Measurements from ENCODE around the gene PPP1R9A. TPM values are rescaled to one million over a fixed set of nuclear protein-coding genes. Genes with fewer than 3 reads are reported as not detected.

PPP1R9A gene
- total RNA-seq, 1 donor from 2014 or later = 1.5 TPM

GRCh38 chr7:95327356-95327755, 420.0 kb downstream of the PPP1R9A start:
- TF ChIP-seq CTCF (IDR thresholded peaks at IDR 0.05) (no peak), POLR2AphosphoS5 (IDR thresholded peaks at IDR 0.05; ENCODE audit: insufficient read depth in 1 of 2, low read depth in 1 of 2) (no peak), POLR2A (IDR thresholded peaks at IDR 0.05) (no peak)
- no peaks in the 10 kb centered on the region for H3K27me3 ChIP-seq
- DNase-seq (ENCODE audit: extremely low spot score in 2 of 2) = no peak
- no peak overlapping the region for H3K4me3 ChIP-seq
- H3K36me3 ChIP-seq = no peaks in the 10 kb centered on the region
- no peaks in the 10 kb centered on the region for H3K9me3 ChIP-seq
- no peaks in the 10 kb centered on the region for H3K4me1 ChIP-seq
- no peak overlapping the region for H3K27ac ChIP-seq
- intact Hi-C loops (cut with DNase I) = no loop called here

GRCh38 chr7:95330204-95330960, 423.0 kb downstream of the PPP1R9A start:
- Histone ChIP-seq H3K4me1 (no peaks in the 10 kb centered on the region), H3K27ac (no peak overlapping the region), H3K9me3 (no peaks in the 10 kb centered on the region), H3K4me3 (peak overlapping the region in 1 of 2 donors; percentile 19), H3K27me3 (no peaks in the 10 kb centered on the region), H3K36me3 (no peaks in the 10 kb centered on the region)
- no peak for DNase-seq (ENCODE audit: extremely low spot score in 2 of 2)
- no peak for TF ChIP-seq POLR2AphosphoS5 (IDR thresholded peaks at IDR 0.05; ENCODE audit: insufficient read depth in 1 of 2, low read depth in 1 of 2)
- TF ChIP-seq CTCF (IDR thresholded peaks at IDR 0.05) = no peak
- TF ChIP-seq POLR2A (IDR thresholded peaks at IDR 0.05) = no peak
- intact Hi-C loops (cut with DNase I) = no loop called here

GRCh38 chr7:95330961-95331337, 423.6 kb downstream of the PPP1R9A start:
- TF ChIP-seq POLR2AphosphoS5 (IDR thresholded peaks at IDR 0.05; ENCODE audit: insufficient read depth in 1 of 2, low read depth in 1 of 2) (no peak), POLR2A (IDR thresholded peaks at IDR 0.05) (no peak), CTCF (IDR thresholded peaks at IDR 0.05) (no peak)
- Histone ChIP-seq H3K9me3 (no peaks in the 10 kb centered on the region), H3K27me3 (no peaks in the 10 kb centered on the region), H3K36me3 (no peaks in the 10 kb centered on the region), H3K27ac (no peak overlapping the region), H3K4me3 (peak overlapping the region in 1 of 2 donors; percentile 19), H3K4me1 (no peaks in the 10 kb centered on the region)
- intact Hi-C loops (cut with DNase I) = no loop called here
- no peak for DNase-seq (ENCODE audit: extremely low spot score in 2 of 2)

- no peak for DNase-seq (ENCODE audit: extremely low spot score in 2 of 2)
- Histone ChIP-seq H3K27ac (no peak overlapping the region), H3K4me1 (no peaks in the 10 kb centered on the region), H3K36me3 (no peaks in the 10 kb centered on the region), H3K9me3 (no peaks in the 10 kb centered on the region), H3K27me3 (no peaks in the 10 kb centered on the region), H3K4me3 (no peak overlapping the region)
- intact Hi-C loops (cut with DNase I) = no loop called here
- TF ChIP-seq POLR2A (IDR thresholded peaks at IDR 0.05) (no peak), CTCF (IDR thresholded peaks at IDR 0.05) (no peak), POLR2AphosphoS5 (IDR thresholded peaks at IDR 0.05; ENCODE audit: insufficient read depth in 1 of 2, low read depth in 1 of 2) (no peak)
These were observed 427.1 kb downstream of the PPP1R9A start for GRCh38 chr7:95334447-95334846.

- Histone ChIP-seq H3K4me1 (no peaks in the 10 kb centered on the region), H3K36me3 (no peaks in the 10 kb centered on the region), H3K4me3 (no peak overlapping the region), H3K27ac (no peak overlapping the region), H3K27me3 (no peaks in the 10 kb centered on the region), H3K9me3 (no peaks in the 10 kb centered on the region)
- DNase-seq (ENCODE audit: extremely low spot score in 2 of 2) = no peak
- TF ChIP-seq POLR2AphosphoS5 (IDR thresholded peaks at IDR 0.05; ENCODE audit: insufficient read depth in 1 of 2, low read depth in 1 of 2) = no peak
- no peak for TF ChIP-seq CTCF (IDR thresholded peaks at IDR 0.05)
- no peak for TF ChIP-seq POLR2A (IDR thresholded peaks at IDR 0.05)
- intact Hi-C loops (cut with DNase I) = no loop called here
These were observed 427.7 kb downstream of the PPP1R9A start for GRCh38 chr7:95335093-95335492.
